SK-N-SH treated with all-trans-retinoic acid at 6 μM for 48 hours (cell line): ENCODE results near the gene PRKG1.
"Not testable (repeated sequence)": the region's sequence is repeated elsewhere in the genome, so short reads cannot be mapped to it uniquely, and the experiment has no call there.

Experiments used
- ATAC-seq: fragments of 200-7000 bp; cut with Tn5 transposase; 3 replicates; pipeline ENCODE4 v1.9.1; 2020; ENCODE audit warnings: mild to moderate bottlenecking, moderate library complexity
- ARNTL ChIP-seq: fragments of 450-650 bp; formaldehyde crosslinking; IDR thresholded peaks from 2 replicates; pipeline ENCODE4 v1.5.0; 2020; ENCODE audit warnings: low read depth, mild to moderate bottlenecking, moderate library complexity, borderline replicate concordance
- BACH2 ChIP-seq: fragments of 250-450 bp; sonication (Bioruptor Pico); IDR thresholded peaks from 2 replicates; pipeline ENCODE4 v1.9.0; 2021; ENCODE audit warnings: mild to moderate bottlenecking, borderline replicate concordance
- CSDC2 ChIP-seq: fragments of 250-450 bp; sonication (Bioruptor Pico); IDR thresholded peaks from 2 replicates; pipeline ENCODE4 v1.5.0; 2020; ENCODE audit warnings: mild to moderate bottlenecking, moderate library complexity
- GLIS3 ChIP-seq: fragments of 250-450 bp; sonication (Bioruptor Pico); IDR thresholded peaks from 2 replicates; pipeline ENCODE4 v1.5.0; 2020; ENCODE audit warnings: mild to moderate bottlenecking, moderate library complexity
- OSR1 ChIP-seq: fragments of 250-450 bp; sonication (Bioruptor Pico); IDR thresholded peaks from 2 replicates; pipeline ENCODE4 v1.8.0; 2022; ENCODE audit warnings: moderate library complexity, mild to moderate bottlenecking, inconsistent platforms
- PPARA ChIP-seq: fragments of 250-450 bp; sonication (Bioruptor Pico); IDR thresholded peaks from 2 replicates; pipeline ENCODE4 v1.5.0; 2020; ENCODE audit warnings: mild to moderate bottlenecking, borderline replicate concordance
- RARB ChIP-seq: fragments of 250-450 bp; sonication (Bioruptor Pico); IDR thresholded peaks from 2 replicates; pipeline ENCODE4 v1.8.0; 2021; ENCODE audit warnings: mild to moderate bottlenecking, moderate library complexity
- SNAI2 ChIP-seq: fragments of 250-450 bp; sonication (Bioruptor Pico); IDR thresholded peaks from 2 replicates; pipeline ENCODE4 v1.5.0; 2020; ENCODE audit warnings: mild to moderate bottlenecking, moderate library complexity
- TCF4 ChIP-seq: fragments of 250-450 bp; sonication (Bioruptor Pico); IDR thresholded peaks from 2 replicates; pipeline ENCODE4 v1.8.0; 2021; ENCODE audit warnings: mild to moderate bottlenecking, moderate library complexity, borderline replicate concordance
- TOX ChIP-seq: fragments of 250-450 bp; sonication (Bioruptor Pico); IDR thresholded peaks from 2 replicates; pipeline ENCODE4 v1.8.0; 2021; ENCODE audit warnings: mild to moderate bottlenecking, moderate library complexity, borderline replicate concordance
- ZC3H10 ChIP-seq: fragments of 250-450 bp; sonication (Bioruptor Pico); IDR thresholded peaks from 2 replicates; pipeline ENCODE4 v1.5.1; 2021; ENCODE audit warnings: mild to moderate bottlenecking, moderate library complexity
- ZFP3 ChIP-seq: fragments of 250-450 bp; sonication (Bioruptor Pico); IDR thresholded peaks from 2 replicates; pipeline ENCODE4 v1.5.0; 2020; ENCODE audit warnings: mild to moderate bottlenecking, moderate library complexity
- ZNF565 ChIP-seq: fragments of 450-650 bp; formaldehyde crosslinking; conservative IDR thresholded peaks from 2 replicates; pipeline ENCODE4 v1.5.0; 2020; ENCODE audit warnings: low read depth, mild to moderate bottlenecking, moderate library complexity
- ZNF70 ChIP-seq: fragments of 450-650 bp; formaldehyde crosslinking; IDR thresholded peaks from 2 replicates; pipeline ENCODE4 v1.5.0; 2020; ENCODE audit warnings: mild to moderate bottlenecking, moderate library complexity
- TF ChIP-seq, protein P1 (sequence below): fragments of 250-450 bp; sonication (Bioruptor Pico); IDR thresholded peaks from 2 replicates; pipeline ENCODE4 v1.5.0; 2020; ENCODE audit warnings: mild to moderate bottlenecking, moderate library complexity
- TF ChIP-seq, protein P2 (sequence below): fragments of 250-450 bp; sonication (Bioruptor Pico); IDR thresholded peaks from 2 replicates; pipeline ENCODE4 v1.5.1; 2021; ENCODE audit warnings: mild to moderate bottlenecking, moderate library complexity
- TF ChIP-seq, protein P3 (sequence below): fragments of 250-450 bp; sonication (Bioruptor Pico); IDR thresholded peaks from 2 replicates; pipeline ENCODE4 v1.5.1; 2020; ENCODE audit warnings: low read depth, mild to moderate bottlenecking, moderate library complexity
- TF ChIP-seq, protein P4 (sequence below): fragments of 250-450 bp; sonication (Bioruptor Pico); IDR thresholded peaks from 2 replicates; pipeline ENCODE4 v1.8.0; 2020; ENCODE audit warnings: mild to moderate bottlenecking, moderate library complexity, borderline replicate concordance

The PRKG1 gene

DNA sequence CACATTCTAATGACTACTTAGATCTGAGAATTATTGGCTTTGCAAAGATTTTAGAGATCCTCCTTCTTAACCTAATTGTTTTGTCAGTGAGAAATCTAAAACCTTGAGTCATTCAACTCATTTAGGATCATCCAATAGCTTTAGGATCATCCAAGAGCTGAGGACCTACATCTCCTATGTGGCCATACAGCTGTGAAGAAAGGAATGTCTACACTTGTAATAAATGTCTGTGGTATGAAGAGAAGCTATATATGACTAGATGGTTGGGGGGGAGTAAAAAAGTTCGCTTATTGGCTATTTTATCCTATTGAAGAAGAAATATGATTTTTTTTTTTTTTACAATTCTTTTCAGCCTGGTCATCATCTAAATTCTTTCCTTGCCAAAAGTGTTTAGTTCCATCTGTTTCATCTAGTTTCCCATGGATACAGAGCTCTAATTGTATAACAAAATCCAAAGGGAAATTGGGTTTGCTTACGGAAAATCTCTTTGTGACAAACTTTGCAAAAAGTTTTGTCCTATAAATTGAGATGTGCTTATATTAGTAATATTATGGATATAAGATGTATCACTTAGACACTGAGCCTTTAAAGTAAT is 196.7 kb downstream of the PRKG1 start (continued):
- TF ChIP-seq, protein P1, sequence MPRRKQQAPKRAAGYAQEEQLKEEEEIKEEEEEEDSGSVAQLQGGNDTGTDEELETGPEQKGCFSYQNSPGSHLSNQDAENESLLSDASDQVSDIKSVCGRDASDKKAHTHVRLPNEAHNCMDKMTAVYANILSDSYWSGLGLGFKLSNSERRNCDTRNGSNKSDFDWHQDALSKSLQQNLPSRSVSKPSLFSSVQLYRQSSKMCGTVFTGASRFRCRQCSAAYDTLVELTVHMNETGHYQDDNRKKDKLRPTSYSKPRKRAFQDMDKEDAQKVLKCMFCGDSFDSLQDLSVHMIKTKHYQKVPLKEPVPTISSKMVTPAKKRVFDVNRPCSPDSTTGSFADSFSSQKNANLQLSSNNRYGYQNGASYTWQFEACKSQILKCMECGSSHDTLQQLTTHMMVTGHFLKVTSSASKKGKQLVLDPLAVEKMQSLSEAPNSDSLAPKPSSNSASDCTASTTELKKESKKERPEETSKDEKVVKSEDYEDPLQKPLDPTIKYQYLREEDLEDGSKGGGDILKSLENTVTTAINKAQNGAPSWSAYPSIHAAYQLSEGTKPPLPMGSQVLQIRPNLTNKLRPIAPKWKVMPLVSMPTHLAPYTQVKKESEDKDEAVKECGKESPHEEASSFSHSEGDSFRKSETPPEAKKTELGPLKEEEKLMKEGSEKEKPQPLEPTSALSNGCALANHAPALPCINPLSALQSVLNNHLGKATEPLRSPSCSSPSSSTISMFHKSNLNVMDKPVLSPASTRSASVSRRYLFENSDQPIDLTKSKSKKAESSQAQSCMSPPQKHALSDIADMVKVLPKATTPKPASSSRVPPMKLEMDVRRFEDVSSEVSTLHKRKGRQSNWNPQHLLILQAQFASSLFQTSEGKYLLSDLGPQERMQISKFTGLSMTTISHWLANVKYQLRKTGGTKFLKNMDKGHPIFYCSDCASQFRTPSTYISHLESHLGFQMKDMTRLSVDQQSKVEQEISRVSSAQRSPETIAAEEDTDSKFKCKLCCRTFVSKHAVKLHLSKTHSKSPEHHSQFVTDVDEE (CRISPR knock-in tag): no peak
- TF ChIP-seq ZFP3 (CRISPR knock-in tag): no peak
- TF ChIP-seq, all 23 proteins: peak for 0

DNA sequence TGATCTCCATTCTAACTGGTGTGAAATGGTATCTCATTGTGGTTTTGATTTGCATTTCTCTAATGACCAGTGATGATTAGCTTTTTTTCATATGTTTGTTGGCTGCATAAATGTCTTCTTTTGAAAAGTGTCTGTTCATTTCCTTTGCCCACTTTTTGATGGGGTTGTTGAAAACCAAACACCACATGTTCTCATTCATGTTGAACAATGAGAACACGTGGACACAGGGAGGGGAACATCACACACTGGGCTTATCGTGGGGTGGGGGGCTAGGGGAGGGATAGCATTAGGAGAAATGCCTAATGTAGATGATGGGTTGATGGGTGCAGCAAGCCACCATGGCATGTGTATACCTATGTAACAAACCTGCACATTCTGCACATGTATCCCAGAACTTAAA is 197.8 kb downstream of the PRKG1 start:
- ATAC-seq: not testable (repeated sequence)

DNA sequence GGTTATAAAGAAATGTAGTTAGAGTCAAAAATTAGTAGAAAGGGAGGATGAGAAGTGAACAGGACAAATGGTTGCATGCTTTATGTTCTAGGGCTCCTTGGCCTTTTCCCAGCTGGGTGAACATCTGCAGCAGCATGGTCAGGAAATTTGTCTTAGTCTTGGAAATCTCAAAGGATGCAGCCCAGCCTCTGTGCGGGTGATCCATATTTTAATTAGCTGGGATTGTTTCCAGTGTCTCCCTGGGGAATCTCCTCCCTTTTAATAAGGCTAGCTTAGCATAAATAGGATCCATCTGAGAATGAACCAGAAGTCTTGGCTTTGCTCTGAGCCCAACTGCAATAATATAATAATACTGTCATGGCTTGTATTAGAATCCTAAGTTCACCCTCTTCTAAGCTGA is 198.3 kb downstream of the PRKG1 start:
- ATAC-seq: no peak
- TF ChIP-seq ZNF70: no peak
- TF ChIP-seq ZC3H10 (CRISPR knock-in tag): no peak

DNA sequence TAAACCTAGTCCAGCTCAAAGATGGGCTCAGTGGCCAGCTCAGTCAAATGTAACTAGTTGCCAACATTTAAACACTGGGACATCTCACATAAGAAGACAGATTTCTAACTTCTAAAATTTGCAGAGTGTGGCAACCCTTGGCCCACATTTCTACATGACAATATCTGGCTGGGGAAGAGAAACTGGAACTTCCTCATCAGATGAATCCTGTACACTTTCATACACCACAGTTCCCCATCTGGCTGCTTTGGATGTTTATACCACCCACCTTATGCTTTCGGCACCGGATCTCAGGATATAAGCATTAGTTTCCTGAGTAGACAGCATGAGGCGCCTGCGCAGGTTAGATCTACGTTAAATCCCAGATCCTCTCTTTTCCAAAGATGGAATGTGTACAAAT is 199.3 kb downstream of the PRKG1 start:
- TF ChIP-seq TOX (CRISPR knock-in tag) (no peak), ZNF70 (no peak), CSDC2 (CRISPR knock-in tag) (no peak), ARNTL (CRISPR knock-in tag) (no peak), OSR1 (CRISPR knock-in tag) (no peak), TCF4 (CRISPR knock-in tag) (no peak), PPARA (CRISPR knock-in tag) (no peak), ZC3H10 (CRISPR knock-in tag) (no peak), SNAI2 (CRISPR knock-in tag) (no peak)
- no peak for ATAC-seq

DNA sequence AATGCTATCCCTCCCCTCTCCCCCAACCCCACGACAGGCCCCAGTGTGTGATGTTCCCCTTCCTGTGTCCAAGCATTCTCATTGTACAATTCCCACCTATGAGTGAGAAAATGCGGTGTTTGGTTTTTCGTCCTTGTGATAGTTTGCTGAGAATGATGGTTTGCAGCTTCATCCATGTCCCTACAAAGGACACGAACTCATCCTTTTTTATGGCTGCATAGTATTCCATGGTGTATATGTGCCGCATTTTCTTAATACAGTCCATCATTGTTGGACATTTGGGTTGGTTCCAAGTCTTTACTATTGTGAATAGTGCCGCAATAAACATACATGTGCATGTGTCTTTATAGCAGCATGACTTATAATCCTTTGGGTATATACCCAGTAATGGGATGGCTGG is 201.8 kb downstream of the PRKG1 start:
- ATAC-seq: not testable (repeated sequence)

DNA sequence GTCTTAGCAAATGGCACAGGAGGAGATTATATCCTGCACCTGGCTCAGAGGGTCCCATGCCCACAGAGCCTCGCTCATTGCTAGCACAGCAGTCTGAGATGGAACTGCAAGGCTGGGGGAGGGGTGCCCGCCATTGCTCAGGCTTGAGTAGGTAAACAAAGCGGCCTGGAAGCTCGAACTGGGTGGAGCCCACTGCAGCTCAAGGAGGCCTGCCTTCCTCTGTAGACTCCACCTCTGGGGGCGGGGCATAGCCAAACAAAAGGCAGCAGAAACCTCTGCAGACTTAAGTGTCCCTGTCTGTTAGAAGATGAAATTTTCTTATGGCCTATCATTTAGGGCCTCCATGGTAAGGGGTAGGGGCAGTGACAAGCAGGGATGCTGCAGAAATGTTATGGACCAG is 207.1 kb downstream of the PRKG1 start:
- not testable (repeated sequence) for ATAC-seq

DNA sequence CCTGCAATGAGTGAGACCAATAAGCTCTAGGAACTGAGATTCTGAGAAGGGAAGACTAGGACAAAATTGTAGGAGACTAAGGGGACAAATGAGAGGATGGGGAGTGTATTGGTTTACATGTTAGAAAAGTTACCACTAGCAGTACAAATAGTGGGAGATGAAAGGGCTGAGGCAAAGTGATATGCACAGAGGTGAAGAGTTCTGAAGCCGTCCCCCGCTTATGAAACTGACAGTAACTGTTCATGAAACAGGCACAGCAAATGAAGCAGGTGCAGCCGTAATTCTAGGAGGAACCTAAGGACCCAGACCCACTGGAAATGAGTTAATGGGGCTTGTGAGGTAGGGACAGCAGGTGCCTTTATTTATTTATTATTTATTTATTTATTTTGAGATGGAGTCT is 211.3 kb downstream of the PRKG1 start:
- ATAC-seq: no peak
- no peak for TF ChIP-seq ZFP3 (CRISPR knock-in tag)
- no peak for TF ChIP-seq CSDC2 (CRISPR knock-in tag)
- no peak for TF ChIP-seq GLIS3 (CRISPR knock-in tag)
- no peak for TF ChIP-seq OSR1 (CRISPR knock-in tag)
- TF ChIP-seq, protein P2, sequence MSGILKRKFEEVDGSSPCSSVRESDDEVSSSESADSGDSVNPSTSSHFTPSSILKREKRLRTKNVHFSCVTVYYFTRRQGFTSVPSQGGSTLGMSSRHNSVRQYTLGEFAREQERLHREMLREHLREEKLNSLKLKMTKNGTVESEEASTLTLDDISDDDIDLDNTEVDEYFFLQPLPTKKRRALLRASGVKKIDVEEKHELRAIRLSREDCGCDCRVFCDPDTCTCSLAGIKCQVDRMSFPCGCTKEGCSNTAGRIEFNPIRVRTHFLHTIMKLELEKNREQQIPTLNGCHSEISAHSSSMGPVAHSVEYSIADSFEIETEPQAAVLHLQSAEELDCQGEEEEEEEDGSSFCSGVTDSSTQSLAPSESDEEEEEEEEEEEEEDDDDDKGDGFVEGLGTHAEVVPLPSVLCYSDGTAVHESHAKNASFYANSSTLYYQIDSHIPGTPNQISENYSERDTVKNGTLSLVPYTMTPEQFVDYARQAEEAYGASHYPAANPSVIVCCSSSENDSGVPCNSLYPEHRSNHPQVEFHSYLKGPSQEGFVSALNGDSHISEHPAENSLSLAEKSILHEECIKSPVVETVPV (CRISPR knock-in tag): no peak
- TF ChIP-seq, protein P3, sequence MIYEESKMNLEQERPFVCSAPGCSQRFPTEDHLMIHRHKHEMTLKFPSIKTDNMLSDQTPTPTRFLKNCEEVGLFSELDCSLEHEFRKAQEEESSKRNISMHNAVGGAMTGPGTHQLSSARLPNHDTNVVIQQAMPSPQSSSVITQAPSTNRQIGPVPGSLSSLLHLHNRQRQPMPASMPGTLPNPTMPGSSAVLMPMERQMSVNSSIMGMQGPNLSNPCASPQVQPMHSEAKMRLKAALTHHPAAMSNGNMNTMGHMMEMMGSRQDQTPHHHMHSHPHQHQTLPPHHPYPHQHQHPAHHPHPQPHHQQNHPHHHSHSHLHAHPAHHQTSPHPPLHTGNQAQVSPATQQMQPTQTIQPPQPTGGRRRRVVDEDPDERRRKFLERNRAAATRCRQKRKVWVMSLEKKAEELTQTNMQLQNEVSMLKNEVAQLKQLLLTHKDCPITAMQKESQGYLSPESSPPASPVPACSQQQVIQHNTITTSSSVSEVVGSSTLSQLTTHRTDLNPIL: no peak
- TF ChIP-seq TCF4 (CRISPR knock-in tag): no peak
- no peak for TF ChIP-seq BACH2 (CRISPR knock-in tag)
- TF ChIP-seq, protein P1 (CRISPR knock-in tag): no peak
- TF ChIP-seq PPARA (CRISPR knock-in tag): no peak
- TF ChIP-seq, protein P4, sequence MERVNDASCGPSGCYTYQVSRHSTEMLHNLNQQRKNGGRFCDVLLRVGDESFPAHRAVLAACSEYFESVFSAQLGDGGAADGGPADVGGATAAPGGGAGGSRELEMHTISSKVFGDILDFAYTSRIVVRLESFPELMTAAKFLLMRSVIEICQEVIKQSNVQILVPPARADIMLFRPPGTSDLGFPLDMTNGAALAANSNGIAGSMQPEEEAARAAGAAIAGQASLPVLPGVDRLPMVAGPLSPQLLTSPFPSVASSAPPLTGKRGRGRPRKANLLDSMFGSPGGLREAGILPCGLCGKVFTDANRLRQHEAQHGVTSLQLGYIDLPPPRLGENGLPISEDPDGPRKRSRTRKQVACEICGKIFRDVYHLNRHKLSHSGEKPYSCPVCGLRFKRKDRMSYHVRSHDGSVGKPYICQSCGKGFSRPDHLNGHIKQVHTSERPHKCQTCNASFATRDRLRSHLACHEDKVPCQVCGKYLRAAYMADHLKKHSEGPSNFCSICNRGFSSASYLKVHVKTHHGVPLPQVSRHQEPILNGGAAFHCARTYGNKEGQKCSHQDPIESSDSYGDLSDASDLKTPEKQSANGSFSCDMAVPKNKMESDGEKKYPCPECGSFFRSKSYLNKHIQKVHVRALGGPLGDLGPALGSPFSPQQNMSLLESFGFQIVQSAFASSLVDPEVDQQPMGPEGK (CRISPR knock-in tag): no peak
- TF ChIP-seq SNAI2 (CRISPR knock-in tag): no peak
- no peak for TF ChIP-seq ZNF70
- no peak for TF ChIP-seq TOX (CRISPR knock-in tag)
- TF ChIP-seq ZC3H10 (CRISPR knock-in tag): no peak
- no peak for TF ChIP-seq ZNF565 (CRISPR knock-in tag)
- TF ChIP-seq RARB (CRISPR knock-in tag): no peak
